ENCODE data around the gene STMN1. TPM values are rescaled to one million over a fixed set of nuclear protein-coding genes. Genes with fewer than 3 reads are reported as not detected.

Gene STMN1
- total RNA-seq, 1 experiment from 2014 or later = 253 TPM

GRCh38 chr1:25895365-25895990, 10.7 kb downstream of the STMN1 start:
- peak; percentile 89 for DNase-seq (ENCODE audit: low read depth)

- DNase-seq (ENCODE audit: low read depth) = no peak
These were observed 13.1 kb downstream of the STMN1 start for GRCh38 chr1:25893116-25893515.

DNA sequence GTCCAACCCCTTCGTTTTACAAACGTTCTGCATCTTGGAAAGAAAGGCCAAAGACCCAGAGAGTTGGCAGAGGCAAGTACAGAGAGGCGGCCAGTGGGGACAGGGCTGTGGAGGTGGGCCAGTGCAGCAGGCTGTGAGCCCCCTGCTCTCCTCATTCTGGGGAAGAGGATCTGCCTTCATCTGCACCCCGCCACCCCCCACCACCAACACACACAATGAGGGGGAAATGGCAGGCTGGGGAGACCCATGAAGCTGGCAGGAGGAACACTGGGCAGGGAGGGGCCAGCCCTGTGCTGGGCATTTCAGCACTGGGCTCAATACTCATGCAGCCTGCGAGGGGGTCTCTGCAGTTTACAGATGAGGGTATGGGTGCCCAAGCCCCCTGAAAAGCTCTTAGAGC, 14.6 kb downstream of the STMN1 start:
- no peak for DNase-seq (ENCODE audit: low read depth)

DNA sequence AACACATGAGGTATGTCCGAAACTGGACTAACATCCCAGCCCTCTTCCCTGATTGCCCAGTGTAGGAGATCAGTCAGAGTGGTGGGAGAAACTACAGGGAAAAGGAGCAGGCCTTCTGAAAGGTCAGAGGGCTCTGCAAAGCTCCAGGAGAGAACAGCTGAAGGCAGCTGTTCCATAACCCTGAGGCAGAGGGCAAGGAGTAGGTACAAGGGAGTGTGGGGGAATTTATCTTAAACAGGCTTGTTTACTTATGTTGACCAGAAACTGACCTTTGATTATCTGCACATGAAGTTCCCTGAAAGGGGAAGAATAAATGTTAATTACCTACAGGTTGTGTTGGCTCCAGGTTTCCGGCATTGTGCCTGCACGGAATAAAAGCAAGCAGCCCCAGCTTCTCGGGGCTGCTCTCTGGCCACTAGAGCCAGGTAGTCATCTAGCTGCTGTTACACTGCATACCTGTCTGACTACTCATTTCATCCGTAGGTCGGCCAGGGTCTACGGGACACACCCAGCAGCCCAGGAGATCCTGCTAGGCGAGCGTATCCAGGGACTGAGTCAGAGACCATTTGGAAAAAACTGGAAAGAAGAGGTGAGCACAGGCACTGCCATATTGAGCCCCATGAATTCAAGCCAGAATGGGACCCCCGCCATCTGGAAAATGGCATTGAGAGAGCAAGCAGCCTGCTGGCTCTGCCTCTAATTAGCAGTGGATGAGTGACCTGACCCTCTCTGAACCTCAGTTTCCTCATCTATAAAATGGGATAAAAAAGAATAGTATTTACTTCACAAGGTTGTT, 15.8 kb downstream of the STMN1 start:
- DNase-seq (ENCODE audit: low read depth) = peak; percentile 80

- DNase-seq (ENCODE audit: low read depth) = no peak
These were observed 16.7 kb downstream of the STMN1 start for GRCh38 chr1:25889470-25889869.

- DNase-seq (ENCODE audit: low read depth) = no peak
These were observed 17.7 kb downstream of the STMN1 start for GRCh38 chr1:25888426-25888987.

GRCh38 chr1:25885602-25886001, 20.6 kb downstream of the STMN1 start:
- no peak for DNase-seq (ENCODE audit: low read depth)

DNA sequence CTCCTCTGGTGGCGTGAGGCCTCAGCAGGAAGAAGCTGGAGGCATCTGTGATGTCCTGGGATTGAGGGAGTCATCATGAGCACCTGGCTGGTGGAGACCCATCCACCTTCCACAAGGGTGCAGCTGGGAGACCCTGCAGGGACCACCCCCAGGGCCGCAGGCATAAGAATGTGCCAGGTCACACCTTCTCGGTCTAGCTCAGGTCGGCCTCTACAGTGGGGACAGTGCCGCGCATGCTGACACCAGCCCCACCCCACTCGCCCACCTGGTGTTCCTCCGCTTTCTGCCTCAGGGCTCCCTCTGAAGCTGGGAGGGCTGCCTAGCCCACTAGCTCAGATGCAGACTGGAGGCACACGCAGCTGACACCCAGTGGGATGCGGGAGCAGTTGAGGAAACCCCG, 25.0 kb downstream of the STMN1 start:
- DNase-seq (ENCODE audit: low read depth) = no peak

DNA sequence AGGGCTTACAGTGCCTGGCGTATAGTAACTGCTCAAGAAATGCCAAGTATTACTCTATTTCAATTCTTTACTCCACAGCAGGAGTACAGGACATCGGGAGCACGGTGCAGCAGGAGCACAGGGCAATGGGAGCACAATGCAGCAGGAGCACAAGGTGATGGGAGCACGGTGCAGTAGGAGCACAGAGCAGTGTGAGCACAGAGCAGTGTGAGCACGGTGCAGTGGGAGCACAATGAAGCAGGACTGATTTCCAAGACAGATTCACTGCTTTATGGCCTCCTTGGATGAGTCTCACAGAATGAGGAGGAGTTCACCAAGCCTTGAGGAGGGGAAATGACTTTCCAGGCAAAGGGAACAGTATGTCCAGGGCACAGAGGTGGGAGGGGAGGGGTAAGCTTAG, 25.7 kb downstream of the STMN1 start:
- no peak for DNase-seq (ENCODE audit: low read depth)

- no peak for DNase-seq (ENCODE audit: low read depth)
These were observed 26.5 kb downstream of the STMN1 start for GRCh38 chr1:25879675-25880074.

- DNase-seq (ENCODE audit: low read depth) = no peak
These were observed 27.5 kb downstream of the STMN1 start for GRCh38 chr1:25878690-25879089.

- DNase-seq (ENCODE audit: low read depth) = no peak
These were observed 29.1 kb downstream of the STMN1 start for GRCh38 chr1:25877155-25877554.

GRCh38 chr1:25876693-25877077, 29.5 kb downstream of the STMN1 start:
- DNase-seq (ENCODE audit: low read depth) = no peak

DNA sequence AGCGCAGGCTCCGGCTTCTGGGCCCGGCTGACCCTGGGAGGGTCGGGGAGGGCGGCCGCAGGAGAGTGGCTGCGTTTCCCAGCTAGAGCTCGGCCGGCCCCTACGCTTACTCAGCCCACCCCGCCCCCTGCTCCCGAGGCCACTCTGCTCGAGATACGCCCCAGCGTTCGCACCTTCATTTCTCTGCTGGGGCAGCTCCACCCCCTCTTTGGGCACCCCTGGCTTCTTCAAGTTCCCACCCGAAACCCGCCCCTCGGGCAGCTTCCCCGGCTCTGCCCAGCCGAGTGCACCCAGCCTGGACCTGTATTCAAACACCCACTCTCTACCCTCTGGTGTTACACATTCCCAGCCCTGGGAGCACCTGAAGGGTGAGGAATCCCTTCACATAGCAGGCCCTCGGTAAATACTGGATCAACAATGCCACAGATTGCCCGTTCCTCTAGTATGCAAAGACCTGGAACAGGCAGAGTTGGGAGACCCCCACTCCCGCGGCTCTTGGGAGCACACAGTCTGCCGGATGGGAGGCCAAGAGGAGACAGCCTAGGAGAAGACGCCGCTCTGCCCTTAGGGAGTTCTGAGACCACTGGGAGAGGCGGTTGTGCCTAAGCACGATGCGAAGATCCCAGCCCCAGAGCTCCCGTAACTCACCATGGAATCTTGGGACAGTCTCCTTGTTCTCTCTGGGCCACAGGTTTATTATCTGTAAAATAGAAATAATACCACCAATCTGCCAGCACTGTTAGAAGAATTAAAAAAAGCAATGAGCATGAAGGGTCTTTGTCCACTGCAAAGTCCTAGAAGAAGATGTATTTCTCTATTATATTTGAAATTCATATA, 30.1 kb downstream of the STMN1 start:
- no peak for DNase-seq (ENCODE audit: low read depth)

- peak; percentile 64 for DNase-seq (ENCODE audit: low read depth)
These were observed 30.9 kb downstream of the STMN1 start, which contains the start of gene PAQR7 for GRCh38 chr1:25875154-25875855. PAQR7 (minus strand) TSS chr1:25875708; CDS start chr1:25863839, 11,869 bp downstream.

- no peak for DNase-seq (ENCODE audit: low read depth)
These were observed 31.5 kb downstream of the STMN1 start for GRCh38 chr1:25874635-25875153.

DNA sequence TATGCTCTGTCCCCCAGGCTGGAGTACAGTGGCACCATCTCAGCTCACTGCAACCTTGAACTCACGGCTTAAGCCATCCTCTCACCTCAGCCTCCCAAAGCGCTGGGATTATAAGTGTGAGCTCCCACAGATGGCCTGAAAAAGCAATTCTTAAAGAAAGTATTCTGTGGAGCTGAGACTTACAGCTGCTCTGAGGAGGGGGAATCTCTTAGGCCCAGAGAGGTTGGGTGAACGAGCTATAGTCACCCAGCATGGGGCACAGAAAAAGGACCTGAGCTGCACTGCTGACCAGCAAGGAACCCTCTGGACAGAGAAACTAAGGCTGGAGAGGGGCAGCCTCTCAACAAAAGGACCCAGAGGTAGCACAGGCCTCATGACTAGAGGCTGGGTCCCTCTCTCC, 32.0 kb downstream of the STMN1 start:
- DNase-seq (ENCODE audit: low read depth) = no peak

GRCh38 chr1:25873120-25873519, 33.1 kb downstream of the STMN1 start:
- no peak for DNase-seq (ENCODE audit: low read depth)

GRCh38 chr1:25872713-25873112, 33.5 kb downstream of the STMN1 start:
- no peak for DNase-seq (ENCODE audit: low read depth)

DNA sequence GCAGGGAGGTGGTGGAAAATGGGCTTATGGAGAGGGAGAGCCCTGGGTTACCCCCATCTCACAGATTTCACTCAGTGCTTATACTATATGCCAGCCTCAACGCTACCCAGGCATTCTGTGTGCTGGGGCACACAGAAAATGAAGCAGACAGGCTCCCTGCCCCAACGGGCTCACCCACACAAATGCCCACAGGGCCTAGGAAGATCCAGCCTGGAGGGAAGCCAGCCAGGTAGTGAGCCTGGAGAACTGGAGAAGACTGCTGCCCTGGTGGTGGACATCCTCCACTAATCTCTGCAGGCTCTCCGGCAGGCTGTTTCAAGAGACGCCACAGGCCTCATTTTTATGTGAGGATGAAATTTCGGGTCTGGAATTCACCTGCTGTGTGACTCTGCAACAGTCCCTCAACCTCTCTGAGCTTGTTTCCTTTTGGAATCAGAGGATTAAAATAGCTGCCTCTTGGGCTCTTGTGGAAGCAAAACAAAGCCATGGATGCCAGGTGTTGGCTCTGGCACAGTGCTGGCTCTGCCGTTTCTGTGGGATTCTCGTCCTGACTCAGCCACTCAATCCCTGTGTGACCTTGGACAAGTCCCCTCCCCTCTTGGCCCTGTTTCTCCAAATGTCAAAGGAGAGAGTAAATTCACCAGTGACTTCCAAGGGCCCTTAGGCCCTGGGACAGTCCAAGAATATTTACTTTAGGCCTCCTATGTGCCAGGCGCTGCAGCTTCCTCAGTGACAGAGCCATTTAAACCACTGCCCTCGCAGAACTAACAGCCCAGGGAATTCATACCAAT, 34.3 kb downstream of the STMN1 start:
- DNase-seq (ENCODE audit: low read depth) = peak; percentile 39

All from LHCN-M2 (cell line).